Measurements from ENCODE around the gene ST7L.
A peak's percentile ranks its signal among the peaks of the same experiment; 100 is the strongest.

ST7L gene

DNA sequence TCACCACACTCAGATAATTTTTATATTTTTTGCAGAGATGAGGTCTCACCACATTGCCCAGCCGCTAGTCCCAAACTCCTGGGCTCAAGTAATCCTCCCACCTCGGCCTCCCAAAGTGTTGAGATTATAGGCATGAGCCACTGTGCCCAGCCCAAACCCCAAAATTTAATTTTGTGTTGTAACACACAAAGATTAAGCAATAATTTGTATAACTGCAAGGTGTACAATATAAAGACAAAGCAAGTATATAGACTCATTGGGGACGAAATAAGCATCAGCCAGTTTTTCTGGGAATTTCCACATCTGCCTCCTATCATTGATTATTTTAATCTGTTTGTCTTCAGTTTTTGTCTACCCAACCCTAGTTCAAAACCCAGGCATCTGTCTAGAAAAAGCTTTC lies 42.7 kb downstream of the ST7L start:
- no peak for DNase-seq (ENCODE audit: low read depth)
- no peak for TF ChIP-seq CTCF (IDR thresholded peaks at IDR 0.05; ENCODE audit: control insufficient read depth, insufficient read depth, low read depth, low read length, missing control alignments)
- no peak overlapping the region for H3K4me3 ChIP-seq (ENCODE audit: control insufficient read depth, low read depth, low read length)

DNA sequence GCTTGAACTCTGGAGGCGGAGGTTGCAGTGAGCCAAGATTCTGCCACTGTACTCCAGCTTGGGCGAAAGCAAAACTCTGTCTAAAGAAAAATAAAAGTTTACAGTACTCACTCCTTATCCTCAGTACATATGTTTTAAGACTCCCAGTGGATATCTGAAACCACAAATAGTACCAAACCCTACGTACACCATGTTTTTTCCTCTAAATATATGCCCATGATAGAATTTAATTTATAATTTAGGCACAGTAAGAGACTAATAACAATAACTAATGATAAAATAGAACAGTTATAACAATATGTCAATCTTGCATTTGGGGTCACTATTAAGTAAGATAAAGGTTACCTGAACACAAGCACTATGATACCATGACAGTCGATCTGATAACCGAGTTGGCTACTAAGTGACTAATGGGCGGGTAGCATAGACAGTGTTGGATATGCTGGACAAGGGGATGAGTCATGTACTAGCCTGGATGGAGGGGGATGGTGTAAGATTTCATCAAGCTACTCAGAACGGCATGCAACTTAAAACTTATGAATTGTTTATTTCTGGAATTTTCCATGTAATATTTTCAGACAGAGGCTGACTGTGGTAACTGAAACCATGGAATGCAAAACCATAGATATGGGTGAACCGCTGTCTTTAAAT lies 43.7 kb downstream of the ST7L start:
- TF ChIP-seq CTCF (IDR thresholded peaks at IDR 0.05; ENCODE audit: control insufficient read depth, insufficient read depth, low read depth, low read length, missing control alignments): no peak
- no peak overlapping the region for H3K4me3 ChIP-seq (ENCODE audit: control insufficient read depth, low read depth, low read length)
- peak; percentile 93 for DNase-seq (ENCODE audit: low read depth)

DNA sequence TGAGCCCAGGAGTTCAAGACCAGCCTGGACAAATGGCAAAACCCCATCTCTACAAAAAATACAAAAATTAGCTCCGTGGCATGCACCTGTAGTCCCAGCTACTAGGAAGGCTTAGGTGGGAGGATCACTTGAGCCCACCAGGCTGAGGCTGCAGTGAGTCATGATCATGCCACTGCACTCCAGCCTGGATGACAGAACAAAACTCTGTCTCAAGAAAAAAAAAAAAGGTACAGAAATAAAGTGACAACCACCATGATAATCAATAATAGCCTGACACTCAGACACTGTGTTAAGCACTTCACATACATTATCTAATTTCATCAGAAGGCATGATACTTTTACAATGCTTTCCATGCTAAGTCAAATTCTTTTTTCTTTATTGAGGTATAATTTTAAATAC lies 53.1 kb downstream of the ST7L start:
- no peak for DNase-seq (ENCODE audit: low read depth)
- no peak overlapping the region for H3K4me3 ChIP-seq (ENCODE audit: control insufficient read depth, low read depth, low read length)
- TF ChIP-seq CTCF (IDR thresholded peaks at IDR 0.05; ENCODE audit: control insufficient read depth, insufficient read depth, low read depth, low read length, missing control alignments): no peak

DNA sequence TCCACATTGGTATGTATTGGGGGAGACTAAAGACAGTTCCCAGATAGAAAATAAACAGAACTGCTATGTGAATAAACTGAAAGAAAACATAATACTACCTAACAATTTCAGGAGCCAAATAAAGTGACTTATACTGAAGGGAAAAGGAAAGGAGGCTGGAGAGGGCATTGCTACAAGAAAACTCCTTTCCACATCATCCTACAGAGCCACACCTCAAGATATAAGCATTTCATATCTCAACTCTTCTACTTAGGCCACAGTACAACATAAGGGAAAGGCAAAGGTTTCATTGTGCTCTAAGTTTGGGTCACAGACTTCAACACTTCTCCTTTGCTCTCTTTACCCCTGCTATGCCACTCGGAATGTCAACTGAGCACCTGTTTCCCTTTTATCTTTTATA lies 54.9 kb downstream of the ST7L start:
- H3K4me3 ChIP-seq (ENCODE audit: control insufficient read depth, low read depth, low read length): no peak overlapping the region
- DNase-seq (ENCODE audit: low read depth): no peak

GRCh38 chr1:112563341-112563740 lies 55.6 kb downstream of the ST7L start:
- no peak for DNase-seq (ENCODE audit: low read depth)
- TF ChIP-seq CTCF (IDR thresholded peaks at IDR 0.05; ENCODE audit: control insufficient read depth, insufficient read depth, low read depth, low read length, missing control alignments): no peak
- no peak overlapping the region for H3K4me3 ChIP-seq (ENCODE audit: control insufficient read depth, low read depth, low read length)

More for the DNA sequence above, 54.9 kb downstream of the ST7L start:
- TF ChIP-seq CTCF (IDR thresholded peaks at IDR 0.05; ENCODE audit: control insufficient read depth, insufficient read depth, low read depth, low read length, missing control alignments): no peak

DNA sequence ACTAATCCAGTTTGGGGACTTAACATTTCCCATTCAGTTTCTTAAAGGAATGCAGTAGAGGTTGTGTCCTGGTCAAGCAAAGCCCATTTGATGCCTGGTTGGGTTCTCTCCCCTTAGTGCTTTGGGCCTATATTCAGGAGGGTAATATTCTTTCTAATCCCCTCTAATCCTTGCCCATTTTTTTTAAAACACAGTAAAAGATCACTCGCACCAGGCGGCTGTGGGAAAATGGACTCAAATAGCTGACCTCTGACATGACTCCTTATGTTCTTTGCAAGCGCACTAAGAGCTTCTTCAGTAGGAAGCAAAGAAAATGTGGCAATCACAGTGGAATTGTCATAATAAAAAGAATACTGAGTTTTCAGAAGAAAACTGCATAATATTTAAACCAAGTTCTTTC lies 60.3 kb downstream of the ST7L start:
- no peak for TF ChIP-seq CTCF (IDR thresholded peaks at IDR 0.05; ENCODE audit: control insufficient read depth, insufficient read depth, low read depth, low read length, missing control alignments)
- H3K4me3 ChIP-seq (ENCODE audit: control insufficient read depth, low read depth, low read length): no peak overlapping the region
- no peak for DNase-seq (ENCODE audit: low read depth)

- H3K4me3 ChIP-seq (ENCODE audit: control insufficient read depth, low read depth, low read length): no peak overlapping the region
- no peak for DNase-seq (ENCODE audit: low read depth)
- TF ChIP-seq CTCF (IDR thresholded peaks at IDR 0.05; ENCODE audit: control insufficient read depth, insufficient read depth, low read depth, low read length, missing control alignments): no peak
Measured at GRCh38 chr1:112557385-112557784, 61.6 kb downstream of the ST7L start.
